ENCODE measurements around the gene KIF26A. TPM values are rescaled to one million over a fixed set of nuclear protein-coding genes. Genes with fewer than 3 reads are reported as not detected.
"Not testable (repeated sequence)": the region's sequence is repeated elsewhere in the genome, so short reads cannot be mapped to it uniquely, and the experiment has no call there.

The KIF26A gene
- total RNA-seq, 4 donors from 2014 or later: 0.53 to 5.8 (median 1.6) TPM

GRCh38 chr14:104204660-104205149 lies 66.3 kb downstream of the KIF26A start:
- no peak for DNase-seq
- no peaks in the 10 kb centered on the region for H3K4me1 ChIP-seq
- H3K36me3 ChIP-seq: no peaks in the 10 kb centered on the region
- no peak overlapping the region for H3K4me3 ChIP-seq
- TF ChIP-seq CTCF (IDR thresholded peaks at IDR 0.05) (no peak), POLR2A (IDR thresholded peaks at IDR 0.05) (no peak)
- no peaks in the 10 kb centered on the region for H3K9me3 ChIP-seq
- H3K27me3 ChIP-seq: no peaks in the 10 kb centered on the region
- H3K27ac ChIP-seq: no peak overlapping the region

GRCh38 chr14:104205781-104206180 lies 67.4 kb downstream of the KIF26A start:
- Histone ChIP-seq H3K27ac (no peak overlapping the region), H3K4me1 (no peaks in the 10 kb centered on the region), H3K9me3 (no peaks in the 10 kb centered on the region), H3K27me3 (no peaks in the 10 kb centered on the region), H3K36me3 (no peaks in the 10 kb centered on the region), H3K4me3 (no peak overlapping the region)
- TF ChIP-seq POLR2A (IDR thresholded peaks at IDR 0.05): no peak
- TF ChIP-seq CTCF (IDR thresholded peaks at IDR 0.05): no peak
- no peak for DNase-seq

GRCh38 chr14:104206281-104206904 lies 68.0 kb downstream of the KIF26A start:
- Histone ChIP-seq H3K9me3 (no peaks in the 10 kb centered on the region), H3K27ac (no peak overlapping the region), H3K27me3 (no peaks in the 10 kb centered on the region), H3K4me1 (no peaks in the 10 kb centered on the region), H3K4me3 (no peak overlapping the region), H3K36me3 (no peaks in the 10 kb centered on the region)
- DNase-seq: peak in 2 of 3 donors; percentile 65 to 79
- TF ChIP-seq POLR2A (IDR thresholded peaks at IDR 0.05) (no peak), CTCF (IDR thresholded peaks at IDR 0.05) (no peak)

GRCh38 chr14:104207142-104208014 lies 69.0 kb downstream of the KIF26A start:
- no peak for DNase-seq
- H3K4me1 ChIP-seq: no peaks in the 10 kb centered on the region
- H3K4me3 ChIP-seq: no peak overlapping the region
- TF ChIP-seq CTCF (IDR thresholded peaks at IDR 0.05) (no peak), POLR2A (IDR thresholded peaks at IDR 0.05) (no peak)
- H3K9me3 ChIP-seq: no peaks in the 10 kb centered on the region
- no peak overlapping the region for H3K27ac ChIP-seq
- no peaks in the 10 kb centered on the region for H3K36me3 ChIP-seq
- H3K27me3 ChIP-seq: no peaks in the 10 kb centered on the region

- not testable (repeated sequence) for DNase-seq, H3K9me3 ChIP-seq, H3K27me3 ChIP-seq, H3K4me1 ChIP-seq, H3K27ac ChIP-seq, H3K36me3 ChIP-seq, H3K4me3 ChIP-seq
Measured at GRCh38 chr14:104208015-104208295, 69.6 kb downstream of the KIF26A start.

- H3K9me3 ChIP-seq, H3K27me3 ChIP-seq, H3K27ac ChIP-seq, DNase-seq, H3K4me3 ChIP-seq, H3K36me3 ChIP-seq, H3K4me1 ChIP-seq: not testable (repeated sequence)
Measured at GRCh38 chr14:104208331-104208730, 69.9 kb downstream of the KIF26A start.

- DNase-seq, H3K9me3 ChIP-seq, H3K4me1 ChIP-seq, H3K27me3 ChIP-seq, H3K27ac ChIP-seq, H3K36me3 ChIP-seq, H3K4me3 ChIP-seq: not testable (repeated sequence)
Measured at GRCh38 chr14:104209071-104209470, 70.7 kb downstream of the KIF26A start.
